Vagina (tissue), 2 donors: ENCODE measurements around the gene CORIN. TPM values are rescaled to one million over a fixed set of nuclear protein-coding genes. Genes with fewer than 3 reads are reported as not detected.

Source experiments
- DNase-seq, 2 donors: peaks; one replicate each; pipeline ENCODE4 v3.0.0-alpha.2; 2017; ENCODE audit errors: extremely low spot score in 2 of 2
- H3K27ac ChIP-seq: fragments of 200-600 bp; sonication (generic); one replicate; pipeline ENCODE4 v1.5.1; 2019
- H3K27me3 ChIP-seq: fragments of 200-600 bp; sonication (generic); one replicate; pipeline ENCODE4 v1.5.1; 2019
- H3K36me3 ChIP-seq, 2 donors: fragments of 200-600 bp; sonication (generic); one replicate each; pipeline ENCODE4 v1.5.1; 2017 to 2019
- H3K4me1 ChIP-seq: fragments of 200-600 bp; sonication (generic); one replicate; pipeline ENCODE4 v1.5.1; 2019
- H3K4me3 ChIP-seq, 2 donors: fragments of 200-600 bp; sonication (generic); 1 replicate in 1 of 2; 2 replicates in 1 of 2; pipeline ENCODE4 v1.5.1; 2016 to 2019
- H3K9me3 ChIP-seq: fragments of 200-600 bp; sonication (generic); one replicate; pipeline ENCODE4 v1.5.1; 2019
- CTCF ChIP-seq, 3 experiments: fragments of 450-650 bp in 2 of 3; fragments of 200-600 bp in 1 of 3; sonication (generic) in 1 of 3; IDR thresholded peaks; one replicate each; pipeline ENCODE4 v1.5.1; 2017 to 2019; ENCODE audit warnings: antibody characterized with exemption in 3 of 3, mild to moderate bottlenecking in 2 of 3, moderate library complexity in 2 of 3
- POLR2A ChIP-seq, 2 donors: fragments of 450-650 bp; IDR thresholded peaks; one replicate each; pipeline ENCODE4 v1.6.1; 2017; ENCODE audit warnings: antibody characterized with exemption in 2 of 2, mild to moderate bottlenecking in 2 of 2, moderate library complexity in 2 of 2
- POLR2AphosphoS5 ChIP-seq, 2 donors: sonication (generic); formaldehyde crosslinking; IDR thresholded peaks; one replicate each; pipeline ENCODE4 v1.9.0; 2017; ENCODE audit warnings: antibody characterized with exemption in 2 of 2, mild to moderate bottlenecking in 2 of 2, low read depth in 1 of 2; ENCODE audit not compliant: insufficient read depth in 1 of 2
- intact Hi-C: fragments of 100-400 bp; cut with DNase I; formaldehyde crosslinking; loops from one replicate; pipeline ENCODE4 v1.15.1; 2023
- total RNA-seq: library from RNA; depleted of rRNA; stranded (reverse); fragments of >200 nt; gene quantifications from one replicate; pipeline ENCODE4 v1.2.3, GENCODE V29; 2016

CORIN gene
- total RNA-seq, 1 donor from 2014 or later = 5.4 TPM

- Histone ChIP-seq H3K36me3 (no peaks in the 10 kb centered on the region), H3K27me3 (no peaks in the 10 kb centered on the region), H3K27ac (no peak overlapping the region), H3K4me3 (no peak overlapping the region), H3K4me1 (no peaks in the 10 kb centered on the region), H3K9me3 (no peaks in the 10 kb centered on the region)
- intact Hi-C loops = no loop called here
- no peak for DNase-seq
- TF ChIP-seq POLR2AphosphoS5 (IDR thresholded peaks at IDR 0.05; ENCODE audit: insufficient read depth in 1 of 2, low read depth in 1 of 2) (no peak), POLR2A (IDR thresholded peaks at IDR 0.05) (no peak), CTCF (IDR thresholded peaks at IDR 0.05) (no peak)
These were observed 239.0 kb downstream of the CORIN start for GRCh38 chr4:47598896-47599295.

- Histone ChIP-seq H3K27me3 (no peaks in the 10 kb centered on the region), H3K27ac (no peak overlapping the region), H3K36me3 (no peaks in the 10 kb centered on the region), H3K4me3 (no peak overlapping the region), H3K9me3 (no peaks in the 10 kb centered on the region), H3K4me1 (no peaks in the 10 kb centered on the region)
- intact Hi-C loops = no loop called here
- no peak for DNase-seq
- TF ChIP-seq POLR2A (IDR thresholded peaks at IDR 0.05) (no peak), CTCF (IDR thresholded peaks at IDR 0.05) (no peak), POLR2AphosphoS5 (IDR thresholded peaks at IDR 0.05; ENCODE audit: insufficient read depth in 1 of 2, low read depth in 1 of 2) (no peak)
These were observed 239.5 kb downstream of the CORIN start for GRCh38 chr4:47598320-47598719.

GRCh38 chr4:47597696-47598095, 240.2 kb downstream of the CORIN start:
- Histone ChIP-seq H3K27ac (no peak overlapping the region), H3K4me3 (no peak overlapping the region), H3K4me1 (no peaks in the 10 kb centered on the region), H3K36me3 (peaks cover 0 to 3% of the 10 kb centered on the region in 2 donors), H3K9me3 (no peaks in the 10 kb centered on the region), H3K27me3 (no peaks in the 10 kb centered on the region)
- TF ChIP-seq POLR2A (IDR thresholded peaks at IDR 0.05) = no peak
- no peak for TF ChIP-seq CTCF (IDR thresholded peaks at IDR 0.05)
- no peak for TF ChIP-seq POLR2AphosphoS5 (IDR thresholded peaks at IDR 0.05; ENCODE audit: insufficient read depth in 1 of 2, low read depth in 1 of 2)
- intact Hi-C loops = no loop called here
- no peak for DNase-seq

GRCh38 chr4:47590325-47590724, 247.5 kb downstream of the CORIN start:
- DNase-seq = no peak
- H3K4me1 ChIP-seq = no peaks in the 10 kb centered on the region
- intact Hi-C loops = no loop called here
- H3K9me3 ChIP-seq = peaks cover 3% of the 10 kb centered on the region
- no peaks in the 10 kb centered on the region for H3K27me3 ChIP-seq
- TF ChIP-seq CTCF (IDR thresholded peaks at IDR 0.05) (no peak), POLR2AphosphoS5 (IDR thresholded peaks at IDR 0.05; ENCODE audit: insufficient read depth in 1 of 2, low read depth in 1 of 2) (no peak), POLR2A (IDR thresholded peaks at IDR 0.05) (no peak)
- peaks cover 4 to 68% of the 10 kb centered on the region in 2 donors for H3K36me3 ChIP-seq
- no peak overlapping the region for H3K4me3 ChIP-seq
- no peak overlapping the region for H3K27ac ChIP-seq

- H3K9me3 ChIP-seq = no peaks in the 10 kb centered on the region
- no peak for DNase-seq
- no peaks in the 10 kb centered on the region for H3K27me3 ChIP-seq
- H3K4me3 ChIP-seq = no peak overlapping the region
- H3K27ac ChIP-seq = peak overlapping the region; percentile 83
- TF ChIP-seq CTCF (IDR thresholded peaks at IDR 0.05) = no peak
- intact Hi-C loops = no loop called here
- peaks cover 15% of the 10 kb centered on the region for H3K4me1 ChIP-seq
- H3K36me3 ChIP-seq = peaks cover 0 to 44% of the 10 kb centered on the region in 2 donors
These were observed 258.6 kb downstream of the CORIN start for GRCh38 chr4:47579235-47579634.
